K562 (cell line): Measurements from ENCODE around the gene ASCL2. TPM values are rescaled to one million over a fixed set of nuclear protein-coding genes. Genes with fewer than 3 reads are reported as not detected.
A peak's percentile ranks its signal among the peaks of the same experiment; 100 is the strongest.

Source experiments
- BRF1 ChIP-seq: IDR thresholded peaks from 3 replicates; pipeline ENCODE4 v1.6.1; 2011; ENCODE audit warnings: borderline replicate concordance, mild to moderate bottlenecking; ENCODE audit not compliant: insufficient read length; ENCODE audit errors: extremely low read depth
- CHD4 ChIP-seq: fragments of 200-600 bp; sonication (generic); IDR thresholded peaks from 3 replicates; pipeline ENCODE4 v1.6.1; 2012; ENCODE audit warnings: low read depth, mild to moderate bottlenecking, mixed read lengths, low read length, inconsistent platforms; ENCODE audit not compliant: insufficient read depth, insufficient replicate concordance, poor library complexity, severe bottlenecking
- L3MBTL2 ChIP-seq: fragments of 450-650 bp; IDR thresholded peaks from 2 replicates; pipeline ENCODE4 v1.6.1; 2016; ENCODE audit warnings: mild to moderate bottlenecking, moderate library complexity
- NCOA6 ChIP-seq: fragments of 450-650 bp; IDR thresholded peaks from 2 replicates; pipeline ENCODE4 v1.6.1; 2017; ENCODE audit warnings: mild to moderate bottlenecking
- NRF1 ChIP-seq, 2 experiments: fragments of 450-650 bp; IDR thresholded peaks in 1 of 2; conservative IDR thresholded peaks in 1 of 2; 2 replicates each; pipeline ENCODE4 v1.6.1; 2014; ENCODE audit warnings: mild to moderate bottlenecking in 2 of 2
- RBM25 ChIP-seq: fragments of 200-400 bp; formaldehyde crosslinking; IDR thresholded peaks from 2 replicates; pipeline ENCODE4 v1.6.1; 2018; ENCODE audit warnings: low read length, low read depth, moderate library complexity; ENCODE audit not compliant: severe bottlenecking
- SRSF3 ChIP-seq: fragments of 200-400 bp; formaldehyde crosslinking; IDR thresholded peaks from 2 replicates; pipeline ENCODE4 v1.6.1; 2016; ENCODE audit warnings: mild to moderate bottlenecking, low read length, moderate library complexity; ENCODE audit not compliant: insufficient read depth
- XRCC5 ChIP-seq: fragments of 200-400 bp; formaldehyde crosslinking; IDR thresholded peaks from 2 replicates; pipeline ENCODE4 v1.6.1; 2017; ENCODE audit warnings: low read depth, mild to moderate bottlenecking, low read length
- ZFP30 ChIP-seq: fragments of 250-450 bp; sonication (Bioruptor Pico); IDR thresholded peaks from 2 replicates; pipeline ENCODE4 v1.8.0; 2022; ENCODE audit warnings: moderate library complexity, mild to moderate bottlenecking, inconsistent platforms, borderline replicate concordance
- ZNF282 ChIP-seq: sonication (generic); formaldehyde crosslinking; IDR thresholded peaks from 2 replicates; pipeline ENCODE4 v1.8.1; 2023; ENCODE audit warnings: missing genetic modification reagents
- ZNF347 ChIP-seq: fragments of 450-650 bp; formaldehyde crosslinking; IDR thresholded peaks from 2 replicates; pipeline ENCODE4 v1.4.0; 2020; ENCODE audit warnings: low read depth, mild to moderate bottlenecking, moderate library complexity
- ZNF551 ChIP-seq: fragments of 250-450 bp; sonication (Bioruptor Pico); IDR thresholded peaks from 2 replicates; pipeline ENCODE4 v1.5.0; 2021; ENCODE audit warnings: mild to moderate bottlenecking, moderate library complexity
- ZSCAN29 ChIP-seq: fragments of 450-650 bp; IDR thresholded peaks from 2 replicates; pipeline ENCODE4 v1.6.1; 2017
- polyA plus RNA-seq, 8 experiments: library from polyadenylated mRNA; depleted of rRNA in 4 of 8; stranded (reverse) in 5 of 8; unstranded in 3 of 8; fragments of >200 nt; fragmentation: Nextera tagmentation in 2 of 8; fragmentation: Illumina TruSeq in 1 of 8; extraction: Ambion mirVana in 2 of 8; extraction: Trizol in 1 of 8; gene quantifications; 2 replicates each; pipeline versions ENCODE4 v1.2.1 to v1.2.3, GENCODE V29; 2011 to 2014; ENCODE audit warnings: inconsistent platforms in 1 of 8, missing spikeins in 1 of 8
- total RNA-seq, 7 experiments: library from RNA; depleted of rRNA in 6 of 7; stranded (reverse); fragments of >200 nt in 6 of 7; fragmentation: Illumina TruSeq in 2 of 7; extraction: Trizol in 2 of 7; gene quantifications; 2 replicates each; pipeline versions ENCODE4 v1.2.1 to v1.2.3, GENCODE V29; 2011 to 2021; ENCODE audit warnings: low replicate concordance in 1 of 7
- TF ChIP-seq, protein P1 (sequence below): fragments of 250-450 bp; sonication (Bioruptor Pico); IDR thresholded peaks from 2 replicates; pipeline ENCODE4 v1.5.0; 2021; ENCODE audit warnings: mild to moderate bottlenecking, moderate library complexity
- TF ChIP-seq, protein P2 (sequence below): fragments of 250-450 bp; sonication (Bioruptor Pico); IDR thresholded peaks from 2 replicates; pipeline ENCODE4 v1.5.1; 2021; ENCODE audit warnings: mild to moderate bottlenecking
- TF ChIP-seq, protein P3 (sequence below): fragments of 450-650 bp; IDR thresholded peaks from one replicate; pipeline ENCODE4 v1.6.1; 2018; ENCODE audit warnings: mild to moderate bottlenecking, moderate library complexity; ENCODE audit not compliant: partially characterized antibody
- TF ChIP-seq, protein P4 (sequence below), 2 experiments: fragments of 150-350 bp in 1 of 2; IDR thresholded peaks; 2 replicates each; pipeline ENCODE4 v1.6.1; 2012 to 2016; ENCODE audit warnings: low read depth in 2 of 2, low read length in 2 of 2, mild to moderate bottlenecking in 1 of 2, moderate library complexity in 1 of 2

The ASCL2 gene
- total and polyA plus RNA-seq, 9 of the 15 experiments (the other 6 are each of a cell fraction or from before 2014, with no cell fraction given): 0.11 to 1.4 (median 0.36) TPM; not detected in 2

DNA sequence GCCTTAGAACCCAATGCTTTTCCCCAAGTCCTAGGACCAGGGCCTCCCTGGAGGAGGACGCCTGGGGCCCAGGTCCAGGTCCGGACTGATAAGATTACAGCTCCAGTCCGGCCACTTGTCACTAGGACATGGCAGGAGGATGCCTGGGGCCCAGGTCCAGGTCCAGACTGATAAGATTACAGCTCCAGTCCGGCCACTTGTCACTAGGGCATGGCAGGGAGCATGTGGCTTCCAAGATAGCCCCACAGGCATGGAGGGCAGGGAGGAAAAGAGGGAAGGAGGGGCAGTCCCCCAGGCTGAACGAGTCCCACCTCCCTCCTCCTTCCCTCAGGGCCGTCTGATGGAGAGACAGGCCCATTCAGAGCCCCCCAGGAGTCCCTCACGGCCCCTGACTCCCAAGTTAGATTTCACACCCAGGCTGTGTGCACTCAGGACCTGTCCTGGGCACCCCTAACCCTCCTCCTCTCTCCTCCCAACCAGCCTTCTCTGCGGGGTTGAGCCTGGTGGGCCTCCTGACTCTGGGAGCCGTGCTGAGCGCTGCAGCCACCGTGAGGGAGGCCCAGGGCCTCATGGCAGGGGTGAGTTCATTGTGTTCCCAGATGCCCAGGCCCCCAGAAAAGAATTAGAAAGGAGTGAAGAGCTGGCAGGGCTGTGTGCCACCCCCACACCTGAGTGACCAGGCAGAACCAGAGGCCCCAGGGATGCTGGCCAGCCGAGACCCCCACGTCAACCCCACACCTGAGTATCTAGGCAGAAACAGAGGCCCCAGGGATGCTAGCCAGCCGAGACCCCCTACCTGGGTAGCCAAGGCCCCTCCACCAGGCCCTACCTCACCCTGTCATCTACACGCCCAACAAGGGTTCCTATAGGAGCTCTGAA is 33.5 kb upstream of the ASCL2 start (continued):
- TF ChIP-seq, protein P1, sequence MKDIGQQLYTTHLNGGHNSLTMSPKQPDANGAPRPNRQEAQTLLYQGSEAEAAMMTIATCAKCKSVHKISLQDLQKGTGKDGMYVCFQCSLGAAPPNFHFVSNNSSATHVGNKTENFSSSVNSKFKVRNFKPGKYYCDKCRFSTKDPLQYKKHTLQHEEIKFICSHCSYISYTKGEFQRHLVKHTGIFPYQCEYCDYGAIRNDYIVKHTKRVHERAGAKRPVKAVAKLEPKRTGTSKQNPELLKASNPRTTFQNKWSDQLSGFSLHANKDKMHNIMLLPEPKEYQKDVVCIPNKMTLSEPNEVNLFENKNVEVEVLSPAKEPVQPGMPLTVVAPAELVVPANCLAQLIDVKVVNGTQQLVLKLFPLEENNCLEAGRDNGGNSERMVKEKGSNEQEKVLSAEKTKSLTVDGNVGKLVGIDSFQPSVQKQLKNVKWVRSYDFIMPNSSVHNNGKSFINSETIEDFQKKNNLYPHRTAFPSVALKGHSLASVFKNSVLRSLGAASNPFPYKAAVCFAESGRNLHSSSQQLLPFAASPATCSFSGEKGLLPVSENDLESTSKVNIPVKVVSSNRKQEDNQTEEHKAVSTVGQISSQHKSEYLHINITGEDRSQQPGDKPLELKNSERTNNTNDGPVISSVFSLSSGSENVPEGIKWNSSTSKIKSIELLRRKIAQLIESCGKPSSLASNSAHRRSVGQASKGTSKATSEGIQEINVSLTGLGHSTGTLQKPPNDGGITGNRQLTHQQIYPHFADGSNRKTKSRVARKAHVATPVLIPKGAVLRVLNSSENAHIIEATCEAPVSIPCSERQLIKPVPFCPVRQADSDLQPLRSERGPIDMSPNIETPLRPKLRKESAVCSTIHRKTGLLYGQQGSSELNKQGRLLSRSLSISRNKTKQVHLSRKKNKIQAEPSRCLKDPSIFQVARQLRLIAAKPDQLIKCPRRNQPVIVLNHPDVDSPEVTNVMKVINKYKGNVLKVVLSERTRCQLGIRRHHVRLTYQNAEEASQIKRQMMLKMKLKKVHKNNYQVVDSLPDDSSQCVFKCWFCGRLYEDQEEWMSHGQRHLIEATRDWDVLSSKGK (CRISPR knock-in tag): no peak
- TF ChIP-seq BRF1 (no peak), ZNF551 (no peak), ZNF282 (CRISPR knock-in tag) (no peak), CHD4 (no peak), ZFP30 (CRISPR knock-in tag) (no peak), NCOA6 (no peak), ZNF347 (CRISPR knock-in tag) (no peak), ZSCAN29 (no peak), SRSF3 (no peak), XRCC5 (no peak), RBM25 (no peak), L3MBTL2 (peak; percentile 59), NRF1 (conservative IDR thresholded peaks at IDR 0.05 in 1 of 2, IDR thresholded peaks at IDR 0.05 in 1 of 2) (peak in 1 of 2 experiments; percentile 49; a peak in 2 of 4 replicates)
- TF ChIP-seq, protein P2, sequence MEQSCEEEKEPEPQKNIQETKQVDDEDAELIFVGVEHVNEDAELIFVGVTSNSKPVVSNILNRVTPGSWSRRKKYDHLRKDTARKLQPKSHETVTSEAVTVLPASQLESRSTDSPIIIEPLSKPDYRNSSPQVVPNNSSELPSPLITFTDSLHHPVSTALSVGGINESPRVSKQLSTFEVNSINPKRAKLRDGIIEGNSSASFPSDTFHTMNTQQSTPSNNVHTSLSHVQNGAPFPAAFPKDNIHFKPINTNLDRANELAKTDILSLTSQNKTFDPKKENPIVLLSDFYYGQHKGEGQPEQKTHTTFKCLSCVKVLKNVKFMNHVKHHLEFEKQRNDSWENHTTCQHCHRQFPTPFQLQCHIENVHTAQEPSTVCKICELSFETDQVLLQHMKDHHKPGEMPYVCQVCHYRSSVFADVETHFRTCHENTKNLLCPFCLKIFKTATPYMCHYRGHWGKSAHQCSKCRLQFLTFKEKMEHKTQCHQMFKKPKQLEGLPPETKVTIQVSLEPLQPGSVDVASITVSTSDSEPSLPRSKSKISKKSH (CRISPR knock-in tag): no peak
- TF ChIP-seq, protein P3, sequence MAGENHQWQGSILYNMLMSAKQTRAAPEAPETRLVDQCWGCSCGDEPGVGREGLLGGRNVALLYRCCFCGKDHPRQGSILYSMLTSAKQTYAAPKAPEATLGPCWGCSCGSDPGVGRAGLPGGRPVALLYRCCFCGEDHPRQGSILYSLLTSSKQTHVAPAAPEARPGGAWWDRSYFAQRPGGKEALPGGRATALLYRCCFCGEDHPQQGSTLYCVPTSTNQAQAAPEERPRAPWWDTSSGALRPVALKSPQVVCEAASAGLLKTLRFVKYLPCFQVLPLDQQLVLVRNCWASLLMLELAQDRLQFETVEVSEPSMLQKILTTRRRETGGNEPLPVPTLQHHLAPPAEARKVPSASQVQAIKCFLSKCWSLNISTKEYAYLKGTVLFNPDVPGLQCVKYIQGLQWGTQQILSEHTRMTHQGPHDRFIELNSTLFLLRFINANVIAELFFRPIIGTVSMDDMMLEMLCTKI: no peak
- TF ChIP-seq, protein P4, sequence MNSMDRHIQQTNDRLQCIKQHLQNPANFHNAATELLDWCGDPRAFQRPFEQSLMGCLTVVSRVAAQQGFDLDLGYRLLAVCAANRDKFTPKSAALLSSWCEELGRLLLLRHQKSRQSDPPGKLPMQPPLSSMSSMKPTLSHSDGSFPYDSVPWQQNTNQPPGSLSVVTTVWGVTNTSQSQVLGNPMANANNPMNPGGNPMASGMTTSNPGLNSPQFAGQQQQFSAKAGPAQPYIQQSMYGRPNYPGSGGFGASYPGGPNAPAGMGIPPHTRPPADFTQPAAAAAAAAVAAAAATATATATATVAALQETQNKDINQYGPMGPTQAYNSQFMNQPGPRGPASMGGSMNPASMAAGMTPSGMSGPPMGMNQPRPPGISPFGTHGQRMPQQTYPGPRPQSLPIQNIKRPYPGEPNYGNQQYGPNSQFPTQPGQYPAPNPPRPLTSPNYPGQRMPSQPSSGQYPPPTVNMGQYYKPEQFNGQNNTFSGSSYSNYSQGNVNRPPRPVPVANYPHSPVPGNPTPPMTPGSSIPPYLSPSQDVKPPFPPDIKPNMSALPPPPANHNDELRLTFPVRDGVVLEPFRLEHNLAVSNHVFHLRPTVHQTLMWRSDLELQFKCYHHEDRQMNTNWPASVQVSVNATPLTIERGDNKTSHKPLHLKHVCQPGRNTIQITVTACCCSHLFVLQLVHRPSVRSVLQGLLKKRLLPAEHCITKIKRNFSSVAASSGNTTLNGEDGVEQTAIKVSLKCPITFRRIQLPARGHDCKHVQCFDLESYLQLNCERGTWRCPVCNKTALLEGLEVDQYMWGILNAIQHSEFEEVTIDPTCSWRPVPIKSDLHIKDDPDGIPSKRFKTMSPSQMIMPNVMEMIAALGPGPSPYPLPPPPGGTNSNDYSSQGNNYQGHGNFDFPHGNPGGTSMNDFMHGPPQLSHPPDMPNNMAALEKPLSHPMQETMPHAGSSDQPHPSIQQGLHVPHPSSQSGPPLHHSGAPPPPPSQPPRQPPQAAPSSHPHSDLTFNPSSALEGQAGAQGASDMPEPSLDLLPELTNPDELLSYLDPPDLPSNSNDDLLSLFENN (IDR thresholded peaks at IDR 0.05; ENCODE audit: low read depth in 2 of 2, low read length in 2 of 2): peak in 1 of 2 experiments; percentile 95; a peak in 2 of 4 replicates
